HepG2 (cell line): ENCODE data around the gene KRTAP10-2. TPM values are rescaled to one million over a fixed set of nuclear protein-coding genes. Genes with fewer than 3 reads are reported as not detected.

Source experiments
- CEBPB ChIP-seq: IDR thresholded peaks from 2 replicates; pipeline ENCODE4 v1.6.1; 2011; ENCODE audit warnings: low read depth, low read length, improper control_type of control experiment, borderline replicate concordance
- CEBPZ ChIP-seq: IDR thresholded peaks from 2 replicates; pipeline ENCODE4 v1.6.1; 2012; ENCODE audit warnings: low read length, improper control_type of control experiment
- DDIT3 ChIP-seq: sonication (generic); formaldehyde crosslinking; IDR thresholded peaks from 2 replicates; pipeline ENCODE4 v1.4.0; 2020; ENCODE audit warnings: mild to moderate bottlenecking, missing genetic modification reagents
- FOSL2 ChIP-seq: sonication (generic); formaldehyde crosslinking; IDR thresholded peaks from 2 replicates; pipeline ENCODE4 v1.4.0; 2020; ENCODE audit warnings: missing genetic modification reagents
- IKZF4 ChIP-seq: sonication (generic); formaldehyde crosslinking; IDR thresholded peaks from 2 replicates; pipeline ENCODE4 v1.5.1; 2020; ENCODE audit warnings: borderline replicate concordance, mild to moderate bottlenecking, low read depth, missing genetic modification reagents; ENCODE audit errors: not compliant biosample characterization
- KIAA2018 ChIP-seq: sonication (generic); formaldehyde crosslinking; IDR thresholded peaks from 2 replicates; pipeline ENCODE4 v1.5.0; 2020; ENCODE audit warnings: mild to moderate bottlenecking, missing genetic modification reagents, borderline replicate concordance
- KLF13 ChIP-seq: sonication (generic); formaldehyde crosslinking; IDR thresholded peaks from 2 replicates; pipeline ENCODE4 v1.4.0; 2020; ENCODE audit warnings: mild to moderate bottlenecking, missing genetic modification reagents
- NFE2L2 ChIP-seq: fragments of 150-350 bp; IDR thresholded peaks from 2 replicates; pipeline ENCODE4 v1.6.1; 2014; ENCODE audit warnings: low read length
- NR2F2 ChIP-seq: IDR thresholded peaks from 2 replicates; pipeline ENCODE4 v1.6.1; 2012; ENCODE audit warnings: low read depth, inconsistent platforms, borderline replicate concordance
- RXRB ChIP-seq: IDR thresholded peaks from 2 replicates; pipeline ENCODE4 v1.6.1; 2016; ENCODE audit warnings: borderline replicate concordance, missing genetic modification reagents, missing compliant biosample characterization
- TAF1 ChIP-seq: sonication (generic); formaldehyde crosslinking; IDR thresholded peaks from 2 replicates; pipeline ENCODE4 v1.4.0; 2020; ENCODE audit warnings: missing genetic modification reagents
- XBP1 ChIP-seq: sonication (generic); formaldehyde crosslinking; IDR thresholded peaks from 2 replicates; pipeline ENCODE4 v1.5.0; 2020; ENCODE audit warnings: missing genetic modification reagents
- ZMYM4 ChIP-seq: sonication (generic); formaldehyde crosslinking; IDR thresholded peaks from 2 replicates; pipeline ENCODE4 v1.8.1; 2023; ENCODE audit warnings: mild to moderate bottlenecking, missing genetic modification reagents
- ZNF20 ChIP-seq: sonication (generic); formaldehyde crosslinking; IDR thresholded peaks from 2 replicates; pipeline ENCODE4 v1.4.0; 2020; ENCODE audit warnings: mild to moderate bottlenecking, moderate library complexity, missing genetic modification reagents
- ZNF235 ChIP-seq: sonication (generic); formaldehyde crosslinking; IDR thresholded peaks from 2 replicates; pipeline ENCODE4 v1.8.1; 2023; ENCODE audit warnings: mild to moderate bottlenecking, missing genetic modification reagents, borderline replicate concordance
- ZNF335 ChIP-seq: sonication (generic); formaldehyde crosslinking; IDR thresholded peaks from 2 replicates; pipeline ENCODE4 v1.4.0; 2020; ENCODE audit warnings: missing genetic modification reagents
- ZNF746 ChIP-seq: sonication (generic); formaldehyde crosslinking; IDR thresholded peaks from 2 replicates; pipeline ENCODE4 v1.8.0; 2022; ENCODE audit warnings: mild to moderate bottlenecking, missing genetic modification reagents
- ZNF768 ChIP-seq: sonication (generic); formaldehyde crosslinking; IDR thresholded peaks from 2 replicates; pipeline ENCODE4 v1.4.0; 2020; ENCODE audit warnings: missing genetic modification reagents
- polyA plus RNA-seq, 8 experiments: library from polyadenylated mRNA; depleted of rRNA in 3 of 8; stranded (reverse) in 7 of 8; unstranded in 1 of 8; fragments of >200 nt; fragmentation: Illumina TruSeq in 4 of 8; extraction: Trizol in 4 of 8; gene quantifications; 2 replicates each; pipeline versions ENCODE4 v1.2.1 to v1.2.3, GENCODE V29; 2011 to 2016; ENCODE audit warnings: low read depth in 4 of 8, missing spikeins in 1 of 8, mixed read lengths in 1 of 8; ENCODE audit not compliant: insufficient read depth in 1 of 8
- total RNA-seq, 5 experiments: library from RNA; depleted of rRNA; stranded (reverse); fragments of >200 nt; fragmentation: Illumina TruSeq; extraction: Trizol; gene quantifications; 2 replicates each; pipeline ENCODE4 v1.2.3, GENCODE V29; 2016; ENCODE audit warnings: low read depth in 1 of 5

Gene KRTAP10-2
- total and polyA plus RNA-seq, 2 of the 13 experiments (the other 11 are each of a cell fraction or from before 2014, with no cell fraction given), result not detected

GRCh38 chr21:44506279-44507255 is 44.7 kb downstream of the KRTAP10-2 start (continued):
- no peak for TF ChIP-seq NR2F2
- no peak for TF ChIP-seq FOSL2 (CRISPR knock-in tag)
- no peak; the same call in 1 of the 2 replicates for TF ChIP-seq ZNF768 (CRISPR knock-in tag)
- no peak for TF ChIP-seq KLF13
- no peak for TF ChIP-seq IKZF4
- peak; percentile 98 for TF ChIP-seq ZNF335 (CRISPR knock-in tag)
- TF ChIP-seq ZMYM4 (CRISPR knock-in tag), result no peak; the same call in 1 of the 2 replicates
- no peak for TF ChIP-seq ZNF20 (CRISPR knock-in tag)
- TF ChIP-seq DDIT3 (CRISPR knock-in tag), result no peak
- TF ChIP-seq ZNF235 (CRISPR knock-in tag), result no peak; the same call in 1 of the 2 replicates
- no peak for TF ChIP-seq NFE2L2
- no peak for TF ChIP-seq KIAA2018 (CRISPR knock-in tag)
- peak; percentile 13; the same call in 1 of the 2 replicates for TF ChIP-seq TAF1
- no peak for TF ChIP-seq ZNF746
- no peak for TF ChIP-seq XBP1 (CRISPR knock-in tag)
- TF ChIP-seq CEBPZ, result no peak
- no peak for TF ChIP-seq RXRB
- TF ChIP-seq CEBPB, result no peak
